H7 (cell line): Measurements from ENCODE around the gene SEMA4D. TPM values are rescaled to one million over a fixed set of nuclear protein-coding genes. Genes with fewer than 3 reads are reported as not detected.

Experiments used
- DNase-seq: peaks from one replicate; pipeline ENCODE4 v3.0.0; 2012
- H3K27me3 ChIP-seq: 2 replicates; pipeline ENCODE4 v1.6.0; 2011; ENCODE audit warnings: mild to moderate bottlenecking, low read length; ENCODE audit not compliant: control insufficient read depth, insufficient read depth
- H3K36me3 ChIP-seq: replicated peaks from 2 replicates; pipeline ENCODE4 v1.5.1; 2011; ENCODE audit warnings: low read length; ENCODE audit not compliant: control insufficient read depth, insufficient read depth
- H3K4me3 ChIP-seq: 2 replicates; pipeline ENCODE4 v1.5.1; 2011; ENCODE audit warnings: low read depth, mild to moderate bottlenecking, control low read depth, low read length, moderate library complexity; ENCODE audit not compliant: insufficient read depth
- total RNA-seq: library from RNA; depleted of rRNA; stranded (reverse); fragments of >200 nt; shearing (Covaris generic); gene quantifications from 2 replicates; pipeline ENCODE4 v1.2.3, GENCODE V29; 2014

Gene SEMA4D
- total RNA-seq, 1 experiment from 2014 or later = 17.0 TPM

DNA sequence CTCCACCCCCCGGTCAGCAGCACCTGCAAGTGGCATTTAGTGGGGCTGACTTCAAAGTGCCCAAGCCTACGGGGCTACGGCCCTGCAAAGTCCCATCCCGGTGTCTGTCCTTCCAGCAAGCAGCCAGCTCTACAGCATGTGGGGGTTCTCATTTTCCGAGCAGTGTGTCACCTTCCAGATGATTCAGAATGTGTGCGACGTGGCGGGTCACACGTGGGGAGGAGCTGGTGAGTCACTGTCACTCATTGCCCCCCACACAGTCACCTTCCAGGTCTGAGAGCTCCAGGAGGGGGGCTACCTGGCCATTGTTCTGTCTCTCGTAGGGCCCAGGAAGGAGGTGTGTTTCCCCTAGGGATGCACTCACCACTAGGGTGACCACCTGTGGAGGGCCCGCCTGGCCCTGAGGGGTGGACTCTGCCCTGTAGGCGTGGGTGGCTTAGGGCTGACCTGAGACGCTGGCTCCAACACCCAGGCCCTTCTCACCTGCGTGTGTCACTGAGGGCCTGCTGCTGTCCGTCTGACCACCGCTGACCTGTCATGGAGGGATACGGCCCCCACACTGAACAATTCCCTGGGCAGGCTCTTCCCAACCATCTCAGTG lies 70.2 kb downstream of the SEMA4D start:
- H3K27me3 ChIP-seq = no peaks in the 10 kb centered on the region
- no peaks in the 10 kb centered on the region for H3K36me3 ChIP-seq
- DNase-seq = no peak

GRCh38 chr9:89426384-89426961 lies 71.4 kb downstream of the SEMA4D start:
- H3K27me3 ChIP-seq = no peaks in the 10 kb centered on the region
- no peak for DNase-seq
- no peaks in the 10 kb centered on the region for H3K36me3 ChIP-seq
- H3K4me3 ChIP-seq = no peak overlapping the region

More for the DNA sequence above, 70.2 kb downstream of the SEMA4D start:
- no peak overlapping the region for H3K4me3 ChIP-seq

GRCh38 chr9:89425921-89426383 lies 72.0 kb downstream of the SEMA4D start:
- no peaks in the 10 kb centered on the region for H3K36me3 ChIP-seq
- no peak overlapping the region for H3K4me3 ChIP-seq
- no peak for DNase-seq
- H3K27me3 ChIP-seq = no peaks in the 10 kb centered on the region

GRCh38 chr9:89425024-89425805 lies 72.7 kb downstream of the SEMA4D start:
- Histone ChIP-seq H3K4me3 (no peak overlapping the region), H3K36me3 (no peaks in the 10 kb centered on the region), H3K27me3 (no peaks in the 10 kb centered on the region)
- no peak for DNase-seq

DNA sequence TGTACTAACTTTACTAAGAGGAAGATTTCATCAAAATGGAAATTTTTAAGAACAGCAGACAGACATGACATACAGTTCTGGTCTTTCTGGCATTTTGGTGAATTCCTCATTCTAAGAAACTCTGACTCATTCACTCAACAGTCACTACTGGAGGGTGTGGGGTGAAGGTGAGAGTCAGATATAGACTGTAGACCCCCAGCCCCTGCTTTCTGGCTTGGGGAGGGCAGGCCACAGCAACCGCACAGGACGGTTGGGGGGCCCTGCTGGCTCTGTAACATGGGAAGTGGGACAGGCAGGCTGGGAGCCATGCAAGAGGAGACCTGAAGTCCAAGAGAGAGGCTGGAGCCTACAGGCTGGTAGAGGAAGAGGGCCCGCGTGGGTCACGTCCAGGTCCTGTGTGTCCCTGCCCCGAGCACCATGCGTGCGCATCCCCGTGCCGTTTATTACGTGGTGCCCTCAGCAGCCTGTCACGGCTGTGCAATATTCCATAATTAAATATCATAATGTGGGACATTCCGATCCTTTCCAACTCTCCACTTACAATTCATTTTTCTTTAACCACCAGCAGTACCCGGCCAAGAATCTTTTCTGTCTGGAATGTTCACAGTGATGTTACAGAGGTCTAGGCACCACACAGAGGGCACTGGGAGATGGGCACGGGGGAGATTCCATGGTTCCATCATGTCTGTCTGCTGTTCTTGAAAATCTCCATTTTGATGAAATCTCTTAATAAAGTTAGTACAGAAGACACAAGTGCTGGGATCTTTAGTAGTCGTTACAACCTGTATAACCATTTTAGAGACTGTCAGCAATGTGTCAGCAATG lies 75.5 kb downstream of the SEMA4D start:
- no peaks in the 10 kb centered on the region; the same call in 1 of the 2 replicates for H3K36me3 ChIP-seq
- H3K27me3 ChIP-seq = no peaks in the 10 kb centered on the region
- DNase-seq = no peak
- H3K4me3 ChIP-seq = no peak overlapping the region

DNA sequence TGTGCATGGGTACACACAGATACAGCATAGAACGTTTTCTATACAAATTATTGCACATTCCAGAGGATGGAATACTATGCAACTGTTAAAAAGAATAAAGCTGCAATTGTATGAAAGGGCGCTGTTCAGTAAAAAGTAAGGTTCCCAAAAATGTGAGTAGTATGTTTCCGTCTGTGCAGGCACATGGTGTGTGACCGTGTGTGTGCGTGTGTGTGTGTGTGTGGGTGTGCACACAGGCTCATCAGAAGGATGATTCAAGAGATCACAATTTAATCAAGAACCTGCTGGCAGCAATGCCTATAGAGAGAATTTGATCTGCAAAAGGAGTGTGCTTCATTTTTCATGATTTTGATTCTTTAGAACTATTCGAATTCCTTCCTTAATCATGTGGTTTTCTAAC lies 76.3 kb downstream of the SEMA4D start:
- DNase-seq = no peak
- Histone ChIP-seq H3K4me3 (no peak overlapping the region), H3K36me3 (no peaks in the 10 kb centered on the region; the same call in 1 of the 2 replicates), H3K27me3 (no peaks in the 10 kb centered on the region)

- Histone ChIP-seq H3K36me3 (no peaks in the 10 kb centered on the region; the same call in none of the 2 replicates), H3K4me3 (no peak overlapping the region)
- no peak for DNase-seq
Measured at GRCh38 chr9:89420397-89421178, 77.3 kb downstream of the SEMA4D start.

DNA sequence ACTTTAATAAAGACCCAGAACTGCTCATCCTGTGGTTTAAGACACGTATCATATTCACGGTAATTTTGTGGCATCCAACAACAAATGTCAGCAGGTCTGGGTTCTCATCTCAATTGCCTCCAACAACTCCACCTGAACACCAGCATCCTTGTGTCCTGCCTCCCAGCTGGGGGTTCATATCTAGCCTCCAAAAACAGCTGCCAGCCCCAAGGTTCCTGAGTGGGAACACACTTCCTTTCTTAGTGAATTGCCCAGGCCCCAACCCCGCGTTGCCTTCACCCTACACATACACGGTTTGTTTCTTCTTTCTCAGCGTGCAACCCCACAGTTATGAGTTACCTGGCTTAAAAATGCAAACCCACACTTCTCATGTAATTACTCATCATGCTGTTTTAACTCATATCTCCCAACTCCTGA lies 77.9 kb downstream of the SEMA4D start:
- no peak for DNase-seq
- no peak overlapping the region for H3K4me3 ChIP-seq
- H3K27me3 ChIP-seq = no peaks in the 10 kb centered on the region
- H3K36me3 ChIP-seq = no peaks in the 10 kb centered on the region; the same call in none of the 2 replicates

More at GRCh38 chr9:89420397-89421178, 77.3 kb downstream of the SEMA4D start:
- H3K27me3 ChIP-seq = no peaks in the 10 kb centered on the region

- H3K4me3 ChIP-seq = no peak overlapping the region
- no peaks in the 10 kb centered on the region for H3K27me3 ChIP-seq
- DNase-seq = no peak
- no peaks in the 10 kb centered on the region; the same call in none of the 2 replicates for H3K36me3 ChIP-seq
Measured at GRCh38 chr9:89418882-89419640, 78.9 kb downstream of the SEMA4D start.

DNA sequence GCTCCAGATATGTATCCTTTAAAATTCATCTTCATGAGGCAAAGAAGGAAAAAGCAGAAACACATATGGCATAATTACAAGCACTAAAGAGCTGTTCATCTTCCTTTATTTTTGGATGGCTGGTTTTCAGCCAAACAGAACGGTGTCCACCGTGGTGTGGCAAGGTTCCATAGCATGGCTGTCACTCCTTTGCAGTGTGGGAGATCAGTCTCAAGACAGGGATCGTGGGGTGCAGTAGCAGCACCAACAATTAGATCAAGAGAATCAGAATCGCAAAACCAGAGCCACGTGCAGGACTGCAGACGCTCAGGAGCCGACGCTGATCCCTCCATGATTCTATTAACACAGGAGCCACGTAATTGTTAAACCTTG lies 79.5 kb downstream of the SEMA4D start:
- DNase-seq = no peak
- no peak overlapping the region for H3K4me3 ChIP-seq
- no peaks in the 10 kb centered on the region for H3K27me3 ChIP-seq
- H3K36me3 ChIP-seq = no peaks in the 10 kb centered on the region; the same call in none of the 2 replicates

- Histone ChIP-seq H3K36me3 (no peaks in the 10 kb centered on the region; the same call in none of the 2 replicates), H3K27me3 (no peaks in the 10 kb centered on the region)
Measured at GRCh38 chr9:89417832-89418473, 80.0 kb downstream of the SEMA4D start.

DNA sequence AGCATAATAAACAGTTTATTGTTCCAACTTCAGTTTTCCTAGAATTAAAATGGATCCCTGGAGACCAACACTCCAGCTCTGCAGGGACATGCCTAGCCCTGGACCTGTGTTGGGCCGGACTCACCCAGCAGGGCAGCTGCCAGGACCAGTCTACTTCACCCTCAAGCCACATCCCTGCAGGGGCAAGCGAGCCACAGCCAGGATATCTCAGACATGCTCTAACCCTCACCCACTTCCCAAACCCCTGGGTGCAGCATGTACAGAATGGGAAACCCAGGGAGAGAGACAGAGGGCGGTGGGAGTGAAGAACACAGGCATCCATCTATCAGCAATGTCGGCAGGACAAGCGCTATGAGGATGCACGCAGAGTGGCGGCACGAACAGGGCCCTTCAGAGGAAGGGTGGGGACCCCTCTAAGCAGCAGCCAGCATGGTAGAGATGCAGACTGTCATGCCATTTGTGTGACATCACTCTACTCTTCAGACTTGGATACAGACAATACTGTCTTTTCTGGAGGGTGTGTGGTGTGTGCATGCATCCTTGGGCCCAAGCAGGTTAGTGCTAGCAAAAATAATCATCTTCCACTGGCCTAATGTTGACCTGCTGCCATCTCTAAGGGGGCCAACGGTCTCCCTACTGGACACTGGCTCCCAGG lies 83.1 kb downstream of the SEMA4D start:
- DNase-seq = no peak
- no peaks in the 10 kb centered on the region for H3K27me3 ChIP-seq
- H3K36me3 ChIP-seq = no peaks in the 10 kb centered on the region; the same call in none of the 2 replicates
- no peak overlapping the region for H3K4me3 ChIP-seq

More at GRCh38 chr9:89417832-89418473, 80.0 kb downstream of the SEMA4D start:
- no peak overlapping the region for H3K4me3 ChIP-seq
- no peak for DNase-seq
